Activated naive CD8-positive, alpha-beta T cell treated with anti-CD3 and anti-CD28 coated beads, Interleukin-2, amount 50 U/mL, for 24 hours (primary cell): Measurements from ENCODE around the gene PTPRT.

ENCODE experiments used
- ATAC-seq: fragments of 150-1000 bp; cut with Tn5 transposase; one replicate; pipeline ENCODE4 v1.10.0; 2021
- DNase-seq: peaks from one replicate; pipeline ENCODE4 v3.0.0; 2021
- H3K27ac Mint-ChIP-seq: one replicate; pipeline ENCODE4 v1.8.0; 2021; ENCODE audit warnings: mild to moderate bottlenecking, mixed read lengths
- H3K27me3 Mint-ChIP-seq: one replicate; pipeline ENCODE4 v1.8.0; 2021; ENCODE audit warnings: mixed read lengths
- H3K36me3 Mint-ChIP-seq: one replicate; pipeline ENCODE4 v1.8.0; 2021; ENCODE audit warnings: low read depth, mixed read lengths
- H3K4me1 Mint-ChIP-seq: one replicate; pipeline ENCODE4 v1.8.0; 2021; ENCODE audit warnings: mixed read lengths
- H3K4me3 Mint-ChIP-seq: one replicate; pipeline ENCODE4 v1.8.0; 2021; ENCODE audit warnings: mild to moderate bottlenecking, moderate library complexity, mixed read lengths
- H3K9me3 Mint-ChIP-seq: one replicate; pipeline ENCODE4 v1.8.0; 2021; ENCODE audit warnings: mixed read lengths

PTPRT gene

GRCh38 chr20:42690842-42691437 lies 498.8 kb downstream of the PTPRT start:
- no peaks in the 10 kb centered on the region for H3K4me1 Mint-ChIP-seq
- H3K27ac Mint-ChIP-seq: no peak overlapping the region
- peaks cover 12% of the 10 kb centered on the region for H3K9me3 Mint-ChIP-seq
- H3K36me3 Mint-ChIP-seq: no peaks in the 10 kb centered on the region
- ATAC-seq (no peak), DNase-seq (no peak)
- H3K4me3 Mint-ChIP-seq: no peak overlapping the region
- no peaks in the 10 kb centered on the region for H3K27me3 Mint-ChIP-seq

GRCh38 chr20:42688576-42688975 lies 501.1 kb downstream of the PTPRT start:
- no peaks in the 10 kb centered on the region for H3K4me1 Mint-ChIP-seq
- no peaks in the 10 kb centered on the region for H3K36me3 Mint-ChIP-seq
- no peaks in the 10 kb centered on the region for H3K27me3 Mint-ChIP-seq
- no peak overlapping the region for H3K27ac Mint-ChIP-seq
- DNase-seq (no peak), ATAC-seq (no peak)
- no peak overlapping the region for H3K4me3 Mint-ChIP-seq
- H3K9me3 Mint-ChIP-seq: peaks cover 12% of the 10 kb centered on the region

GRCh38 chr20:42686057-42686456 lies 503.6 kb downstream of the PTPRT start:
- ATAC-seq (no peak), DNase-seq (no peak)
- H3K27ac Mint-ChIP-seq: no peak overlapping the region
- H3K9me3 Mint-ChIP-seq: peaks cover 8% of the 10 kb centered on the region
- no peaks in the 10 kb centered on the region for H3K4me1 Mint-ChIP-seq
- no peaks in the 10 kb centered on the region for H3K27me3 Mint-ChIP-seq
- no peak overlapping the region for H3K4me3 Mint-ChIP-seq
- H3K36me3 Mint-ChIP-seq: no peaks in the 10 kb centered on the region

- no peaks in the 10 kb centered on the region for H3K9me3 Mint-ChIP-seq
- no peaks in the 10 kb centered on the region for H3K4me1 Mint-ChIP-seq
- DNase-seq (no peak), ATAC-seq (no peak)
- H3K36me3 Mint-ChIP-seq: no peaks in the 10 kb centered on the region
- H3K4me3 Mint-ChIP-seq: no peak overlapping the region
- H3K27ac Mint-ChIP-seq: no peak overlapping the region
- H3K27me3 Mint-ChIP-seq: no peaks in the 10 kb centered on the region
These were observed 510.8 kb downstream of the PTPRT start for GRCh38 chr20:42678895-42679294.

- Mint-ChIP-seq H3K36me3 (no peaks in the 10 kb centered on the region), H3K27ac (no peak overlapping the region), H3K27me3 (no peaks in the 10 kb centered on the region), H3K4me1 (no peaks in the 10 kb centered on the region), H3K9me3 (peaks cover 8% of the 10 kb centered on the region), H3K4me3 (no peak overlapping the region)
- no peak for ATAC-seq
- no peak for DNase-seq
These were observed 533.6 kb downstream of the PTPRT start for GRCh38 chr20:42656130-42656529.

DNA sequence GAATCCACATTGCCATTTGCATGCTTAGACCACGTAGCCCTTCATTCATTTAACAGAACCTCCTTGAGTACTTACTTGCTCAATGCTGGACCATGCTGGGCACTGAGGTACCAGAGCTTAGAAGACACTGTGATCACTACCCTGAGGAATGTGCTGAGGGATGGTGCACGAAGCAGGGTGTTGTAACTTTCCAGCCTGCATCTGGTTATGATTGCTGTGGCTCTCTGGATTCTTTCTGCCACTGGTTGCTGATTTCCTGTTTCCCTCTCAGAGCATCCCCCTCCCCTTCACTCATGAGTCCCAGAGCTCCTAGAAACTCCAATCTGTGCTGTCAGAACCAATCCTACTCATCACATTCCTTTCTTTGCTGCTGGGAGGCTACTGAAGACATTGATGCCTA lies 537.4 kb downstream of the PTPRT start:
- no peak overlapping the region for H3K27ac Mint-ChIP-seq
- DNase-seq: no peak
- no peak overlapping the region for H3K4me3 Mint-ChIP-seq
- H3K36me3 Mint-ChIP-seq: no peaks in the 10 kb centered on the region
- H3K4me1 Mint-ChIP-seq: no peaks in the 10 kb centered on the region
- no peak for ATAC-seq
- peaks cover 6% of the 10 kb centered on the region for H3K9me3 Mint-ChIP-seq
- H3K27me3 Mint-ChIP-seq: no peaks in the 10 kb centered on the region

GRCh38 chr20:42650191-42650746 lies 539.4 kb downstream of the PTPRT start:
- Mint-ChIP-seq H3K27ac (no peak overlapping the region), H3K4me1 (no peaks in the 10 kb centered on the region), H3K36me3 (no peaks in the 10 kb centered on the region), H3K27me3 (no peaks in the 10 kb centered on the region), H3K9me3 (no peaks in the 10 kb centered on the region), H3K4me3 (no peak overlapping the region)
- ATAC-seq (no peak), DNase-seq (no peak)

GRCh38 chr20:42649748-42650147 lies 540.0 kb downstream of the PTPRT start:
- Mint-ChIP-seq H3K27me3 (no peaks in the 10 kb centered on the region), H3K27ac (no peak overlapping the region), H3K4me1 (no peaks in the 10 kb centered on the region), H3K4me3 (no peak overlapping the region), H3K9me3 (no peaks in the 10 kb centered on the region), H3K36me3 (no peaks in the 10 kb centered on the region)
- DNase-seq (no peak), ATAC-seq (no peak)

DNA sequence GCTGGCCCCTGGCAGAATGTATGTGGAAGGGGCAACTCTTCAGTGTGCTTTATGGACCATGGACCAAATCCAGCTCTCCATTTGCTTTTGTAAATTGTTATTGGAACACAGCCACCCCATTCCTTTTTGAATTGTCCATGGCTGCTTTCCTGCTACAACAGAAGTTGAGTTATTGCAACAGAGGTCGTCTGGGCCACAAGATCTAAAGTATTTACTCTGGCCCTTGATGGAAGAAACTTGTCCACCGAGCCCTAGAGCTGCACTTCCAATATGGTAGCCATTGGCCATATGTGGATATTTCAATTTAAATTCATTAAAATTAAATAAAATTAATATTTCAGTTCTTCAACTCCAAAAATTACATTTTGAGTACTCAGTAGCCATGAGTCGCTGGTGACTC lies 543.5 kb downstream of the PTPRT start:
- no peaks in the 10 kb centered on the region for H3K27me3 Mint-ChIP-seq
- no peak for ATAC-seq
- no peaks in the 10 kb centered on the region for H3K36me3 Mint-ChIP-seq
- no peak overlapping the region for H3K4me3 Mint-ChIP-seq
- no peak overlapping the region for H3K27ac Mint-ChIP-seq
- H3K9me3 Mint-ChIP-seq: no peaks in the 10 kb centered on the region
- no peaks in the 10 kb centered on the region for H3K4me1 Mint-ChIP-seq
- DNase-seq: no peak

DNA sequence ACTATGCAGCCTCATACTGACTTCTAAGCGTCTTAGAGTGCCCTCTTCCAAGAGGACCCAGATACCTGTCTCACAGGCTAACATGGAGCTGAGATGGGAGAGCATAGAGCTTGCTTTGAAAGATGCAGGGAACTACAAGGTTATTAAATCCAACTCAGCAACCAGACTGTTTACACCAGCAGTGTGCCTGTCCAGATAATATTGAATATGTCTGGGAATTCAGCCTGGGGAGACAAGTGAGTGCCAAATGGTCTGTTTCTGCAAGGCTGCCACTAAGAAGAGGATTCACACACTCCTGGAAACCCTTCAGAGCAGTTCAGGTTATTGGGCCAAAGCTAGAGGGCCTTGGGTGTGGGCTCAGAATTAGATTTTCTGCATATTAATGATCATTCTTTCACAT lies 547.8 kb downstream of the PTPRT start:
- Mint-ChIP-seq H3K27ac (no peak overlapping the region), H3K4me3 (no peak overlapping the region), H3K27me3 (no peaks in the 10 kb centered on the region), H3K36me3 (no peaks in the 10 kb centered on the region), H3K4me1 (no peaks in the 10 kb centered on the region), H3K9me3 (no peaks in the 10 kb centered on the region)
- DNase-seq (no peak), ATAC-seq (no peak)

- Mint-ChIP-seq H3K4me1 (no peaks in the 10 kb centered on the region), H3K9me3 (no peaks in the 10 kb centered on the region), H3K4me3 (no peak overlapping the region), H3K36me3 (no peaks in the 10 kb centered on the region), H3K27me3 (no peaks in the 10 kb centered on the region), H3K27ac (no peak overlapping the region)
- ATAC-seq (no peak), DNase-seq (no peak)
These were observed 550.6 kb downstream of the PTPRT start for GRCh38 chr20:42639140-42639539.

- Mint-ChIP-seq H3K4me3 (no peak overlapping the region), H3K27me3 (no peaks in the 10 kb centered on the region), H3K9me3 (no peaks in the 10 kb centered on the region), H3K27ac (no peak overlapping the region), H3K4me1 (no peaks in the 10 kb centered on the region), H3K36me3 (no peaks in the 10 kb centered on the region)
- ATAC-seq (no peak), DNase-seq (no peak)
These were observed 553.9 kb downstream of the PTPRT start for GRCh38 chr20:42635699-42636411.

- H3K27ac Mint-ChIP-seq: no peak overlapping the region
- no peaks in the 10 kb centered on the region for H3K36me3 Mint-ChIP-seq
- H3K4me1 Mint-ChIP-seq: no peaks in the 10 kb centered on the region
- H3K27me3 Mint-ChIP-seq: no peaks in the 10 kb centered on the region
- DNase-seq: no peak
- no peak for ATAC-seq
- no peaks in the 10 kb centered on the region for H3K9me3 Mint-ChIP-seq
- no peak overlapping the region for H3K4me3 Mint-ChIP-seq
These were observed 555.5 kb downstream of the PTPRT start for GRCh38 chr20:42634156-42634555.

DNA sequence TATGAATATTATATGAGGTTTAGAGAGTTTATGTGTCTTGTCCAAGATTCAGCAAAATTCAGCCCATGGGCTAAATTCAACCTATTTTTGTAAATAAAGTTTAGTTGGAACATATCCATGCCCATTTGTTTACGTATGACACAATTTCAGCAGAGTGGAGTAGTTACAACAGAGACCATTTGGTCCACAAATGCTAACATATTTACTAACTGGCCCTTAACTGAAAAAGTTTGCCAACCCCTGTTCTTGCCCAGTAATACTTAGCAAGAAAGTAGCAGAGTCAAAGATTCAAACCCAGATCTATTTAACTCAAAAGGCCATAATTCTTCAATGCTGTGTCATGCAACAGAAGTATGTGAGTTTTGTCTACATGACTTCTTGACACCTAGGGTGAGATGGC lies 561.0 kb downstream of the PTPRT start:
- Mint-ChIP-seq H3K4me1 (no peaks in the 10 kb centered on the region), H3K36me3 (no peaks in the 10 kb centered on the region), H3K4me3 (no peak overlapping the region), H3K27ac (no peak overlapping the region), H3K9me3 (no peaks in the 10 kb centered on the region), H3K27me3 (no peaks in the 10 kb centered on the region)
- no peak for ATAC-seq
- no peak for DNase-seq

- Mint-ChIP-seq H3K4me3 (no peak overlapping the region), H3K36me3 (no peaks in the 10 kb centered on the region), H3K9me3 (peaks cover 33% of the 10 kb centered on the region), H3K27ac (no peak overlapping the region), H3K27me3 (no peaks in the 10 kb centered on the region), H3K4me1 (no peaks in the 10 kb centered on the region)
- ATAC-seq (no peak), DNase-seq (no peak)
These were observed 576.6 kb downstream of the PTPRT start for GRCh38 chr20:42613076-42613475.
